SW 1271 (cell line): ENCODE measurements around the gene PCDHGA8.
"Not testable (repeated sequence)": the region's sequence is repeated elsewhere in the genome, so short reads cannot be mapped to it uniquely, and the experiment has no call there.

Experiments used
- DNase-seq, 2 experiments: peaks; one replicate each; lab custom pipeline; 2025; lab: John Stamatoyannopoulos, UW

Gene PCDHGA8

DNA sequence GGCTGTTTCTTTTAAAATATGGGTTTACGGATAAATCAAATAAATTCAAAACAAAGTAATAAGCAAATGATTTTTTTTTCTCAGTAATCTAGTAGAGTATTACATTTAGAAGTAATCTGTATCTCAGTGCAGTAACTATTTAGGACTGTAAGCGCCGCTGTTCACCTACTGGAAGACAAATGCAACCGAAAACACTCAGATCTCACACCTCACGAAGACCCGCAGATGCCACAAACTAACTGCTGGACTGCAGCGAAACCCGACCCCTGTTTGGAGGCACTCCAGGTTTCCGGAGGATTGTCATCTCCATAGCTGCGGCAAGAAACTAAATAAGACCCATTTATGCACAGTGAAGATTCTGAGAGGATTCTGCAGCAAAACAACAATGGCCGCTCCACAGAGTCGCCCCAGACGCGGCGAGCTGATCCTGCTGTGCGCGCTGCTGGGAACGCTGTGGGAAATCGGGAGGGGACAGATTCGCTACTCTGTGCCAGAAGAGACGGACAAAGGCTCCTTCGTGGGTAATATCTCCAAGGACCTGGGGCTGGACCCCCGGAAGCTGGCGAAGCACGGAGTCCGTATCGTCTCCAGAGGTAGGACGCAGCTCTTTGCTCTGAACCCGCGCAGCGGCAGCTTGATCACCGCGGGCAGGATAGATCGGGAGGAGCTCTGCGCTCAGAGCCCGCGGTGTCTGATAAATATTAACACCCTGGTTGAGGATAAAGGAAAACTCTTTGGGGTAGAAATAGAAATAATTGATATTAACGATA, at the start of gene PCDHGA8:
Gene PCDHGA8 (plus strand): TSS at position 205 of the 770 bp plus-strand sequence. CDS start 181 bp downstream, at position 386.
- peak in 1 of 2 experiments; percentile 52 for DNase-seq

DNA sequence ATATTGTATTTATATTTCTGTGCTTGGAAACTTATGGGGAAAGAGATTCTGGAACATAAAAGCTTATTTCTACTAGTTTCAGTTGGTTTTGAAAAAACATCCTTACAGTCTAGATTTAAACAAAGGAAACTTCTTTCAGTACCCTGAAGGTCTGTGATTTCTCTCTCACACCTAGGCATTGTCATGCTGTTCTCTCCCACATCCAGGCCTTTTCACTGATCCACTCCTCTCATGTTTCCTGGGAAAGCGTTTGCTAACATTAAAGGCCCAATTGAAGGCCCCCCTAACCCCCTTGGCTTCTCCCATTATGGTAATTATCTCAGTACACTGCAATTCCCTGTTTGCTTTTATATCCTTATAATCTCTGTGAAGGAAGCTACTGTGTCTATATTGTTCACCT, 49.7 kb upstream of the PCDHGA8 start:
- DNase-seq: no peak

DNA sequence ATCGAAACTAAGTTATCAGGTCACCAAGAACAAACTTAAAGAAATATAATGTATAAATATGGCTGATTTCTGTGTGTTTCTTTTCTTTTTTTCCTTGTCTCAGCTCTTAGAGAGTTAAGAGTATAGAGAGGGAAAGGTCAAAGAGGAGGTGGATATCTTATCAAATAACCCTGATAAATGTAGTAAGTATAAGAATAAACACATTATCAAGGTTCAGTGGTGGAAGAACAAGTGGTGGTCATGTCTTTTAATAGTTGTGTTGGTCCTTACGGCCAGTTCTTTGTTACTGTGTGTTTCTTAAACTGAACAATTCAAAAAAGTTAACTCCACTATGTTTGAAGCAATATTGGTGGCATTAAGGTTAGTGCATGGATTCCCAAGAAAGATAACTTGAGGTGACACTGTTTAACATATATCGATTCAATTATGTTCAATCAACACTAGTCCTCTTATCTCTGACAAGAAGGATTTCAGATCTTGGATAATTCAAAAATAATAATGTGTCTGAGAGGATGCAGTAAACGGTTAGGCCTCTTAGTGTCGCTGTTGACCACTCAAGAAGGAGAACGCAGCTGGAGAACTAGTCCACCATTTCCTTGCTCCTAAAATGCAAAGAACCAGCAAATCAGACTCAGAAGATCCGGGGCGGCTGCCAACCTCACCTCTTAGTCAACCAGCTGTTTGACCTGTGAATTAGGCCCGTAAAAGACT, 49.0 kb upstream of the PCDHGA8 start, which contains the start of gene PCDHGA3:
Gene PCDHGA3 (plus strand): TSS at position 588 of the 711 bp plus-strand sequence. CDS start 205 bp downstream, outside the sequence.
- DNase-seq: no peak

DNA sequence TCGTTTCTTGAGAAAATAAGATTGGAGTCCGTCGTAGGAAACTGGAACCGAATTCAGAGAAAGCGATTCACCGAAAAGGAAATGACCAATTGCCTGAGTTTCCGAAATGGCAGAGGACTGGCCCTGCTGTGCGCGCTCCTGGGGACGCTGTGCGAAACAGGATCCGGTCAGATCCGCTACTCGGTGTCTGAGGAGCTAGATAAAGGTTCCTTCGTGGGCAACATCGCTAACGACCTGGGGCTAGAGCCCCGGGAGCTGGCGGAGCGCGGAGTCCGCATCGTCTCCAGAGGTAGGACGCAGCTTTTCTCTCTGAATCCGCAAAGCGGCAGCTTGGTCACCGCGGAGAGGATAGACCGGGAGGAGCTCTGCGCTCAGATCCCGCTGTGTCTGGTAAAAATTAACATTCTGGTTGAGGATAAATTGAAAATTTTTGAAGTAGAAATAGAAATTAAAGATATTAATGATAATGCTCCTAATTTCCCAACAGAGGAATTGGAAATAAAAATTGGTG, 48.4 kb upstream of the PCDHGA8 start:
- no peak for DNase-seq

DNA sequence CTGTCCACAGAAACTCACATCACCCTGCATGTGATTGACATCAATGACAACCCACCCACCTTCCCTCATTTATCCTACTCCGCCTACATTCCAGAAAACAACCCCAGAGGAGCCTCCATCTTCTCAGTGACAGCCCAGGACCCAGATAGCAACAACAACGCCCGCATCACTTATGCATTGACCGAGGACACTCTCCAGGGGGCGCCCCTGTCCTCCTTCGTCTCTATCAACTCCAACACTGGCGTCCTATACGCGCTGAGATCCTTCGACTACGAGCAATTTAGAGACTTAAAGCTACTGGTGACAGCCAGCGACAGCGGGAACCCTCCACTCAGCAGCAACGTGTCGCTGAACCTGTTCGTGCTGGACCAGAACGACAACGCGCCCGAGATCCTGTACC, 47.1 kb upstream of the PCDHGA8 start:
- no peak for DNase-seq

DNA sequence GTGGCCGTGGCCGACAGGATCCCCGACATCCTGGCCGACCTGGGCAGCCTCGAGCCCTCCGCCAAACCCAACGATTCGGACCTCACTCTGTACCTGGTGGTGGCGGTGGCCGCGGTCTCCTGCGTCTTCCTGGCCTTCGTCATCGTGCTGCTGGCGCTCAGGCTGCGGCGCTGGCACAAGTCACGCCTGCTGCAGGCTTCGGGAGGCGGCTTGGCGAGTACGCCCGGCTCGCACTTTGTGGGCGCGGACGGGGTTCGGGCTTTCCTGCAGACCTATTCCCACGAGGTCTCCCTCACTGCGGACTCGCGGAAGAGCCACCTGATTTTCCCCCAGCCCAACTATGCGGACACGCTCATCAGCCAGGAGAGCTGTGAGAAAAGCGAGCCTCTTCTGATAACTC, 46.4 kb upstream of the PCDHGA8 start:
- not testable (repeated sequence) for DNase-seq

DNA sequence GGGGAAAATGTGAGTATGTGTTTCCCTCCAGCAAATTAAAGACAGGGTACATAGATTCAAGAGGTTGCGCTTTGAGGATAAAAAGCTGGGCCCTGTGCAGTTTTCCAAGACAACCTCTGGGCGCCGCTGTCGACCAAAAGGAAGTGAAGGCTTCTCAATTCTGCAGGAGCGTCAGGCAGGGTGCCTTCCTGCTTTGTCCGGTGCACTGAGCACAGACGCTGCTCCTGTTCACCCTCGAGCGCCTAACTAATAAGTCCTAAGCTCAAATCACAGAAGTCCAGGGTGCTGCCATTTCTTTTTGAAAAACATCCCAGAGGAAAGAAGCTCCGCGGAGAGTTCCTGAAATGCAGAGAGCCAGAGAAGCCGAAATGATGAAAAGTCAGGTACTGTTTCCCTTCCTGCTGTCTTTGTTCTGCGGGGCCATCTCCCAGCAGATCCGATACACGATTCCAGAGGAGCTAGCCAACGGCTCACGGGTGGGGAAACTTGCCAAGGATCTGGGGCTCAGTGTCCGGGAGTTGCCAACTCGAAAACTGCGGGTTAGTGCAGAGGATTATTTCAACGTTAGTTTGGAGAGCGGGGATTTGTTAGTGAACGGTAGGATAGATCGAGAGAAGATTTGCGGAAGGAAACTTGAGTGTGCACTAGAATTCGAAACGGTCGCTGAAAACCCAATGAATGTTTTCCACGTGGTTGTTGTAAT, 42.4 kb upstream of the PCDHGA8 start, which contains the start of gene PCDHGB1:
Gene PCDHGB1 (plus strand): TSS at position 183 of the 703 bp plus-strand sequence. CDS start 162 bp downstream, at position 345.
- DNase-seq: no peak

DNA sequence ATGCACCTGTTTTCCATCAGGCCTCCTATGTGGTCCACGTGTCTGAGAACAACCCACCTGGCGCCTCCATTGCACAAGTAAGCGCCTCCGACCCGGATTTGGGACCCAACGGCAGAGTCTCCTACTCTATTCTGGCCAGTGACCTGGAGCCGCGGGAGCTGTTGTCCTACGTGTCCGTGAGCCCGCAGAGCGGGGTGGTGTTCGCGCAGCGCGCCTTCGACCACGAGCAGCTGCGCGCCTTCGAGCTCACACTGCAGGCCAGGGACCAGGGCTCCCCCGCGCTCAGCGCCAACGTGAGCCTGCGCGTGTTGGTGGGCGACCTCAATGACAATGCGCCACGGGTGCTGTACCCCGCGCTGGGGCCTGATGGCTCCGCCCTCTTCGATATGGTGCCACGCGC, 40.8 kb upstream of the PCDHGA8 start:
- no peak for DNase-seq

DNA sequence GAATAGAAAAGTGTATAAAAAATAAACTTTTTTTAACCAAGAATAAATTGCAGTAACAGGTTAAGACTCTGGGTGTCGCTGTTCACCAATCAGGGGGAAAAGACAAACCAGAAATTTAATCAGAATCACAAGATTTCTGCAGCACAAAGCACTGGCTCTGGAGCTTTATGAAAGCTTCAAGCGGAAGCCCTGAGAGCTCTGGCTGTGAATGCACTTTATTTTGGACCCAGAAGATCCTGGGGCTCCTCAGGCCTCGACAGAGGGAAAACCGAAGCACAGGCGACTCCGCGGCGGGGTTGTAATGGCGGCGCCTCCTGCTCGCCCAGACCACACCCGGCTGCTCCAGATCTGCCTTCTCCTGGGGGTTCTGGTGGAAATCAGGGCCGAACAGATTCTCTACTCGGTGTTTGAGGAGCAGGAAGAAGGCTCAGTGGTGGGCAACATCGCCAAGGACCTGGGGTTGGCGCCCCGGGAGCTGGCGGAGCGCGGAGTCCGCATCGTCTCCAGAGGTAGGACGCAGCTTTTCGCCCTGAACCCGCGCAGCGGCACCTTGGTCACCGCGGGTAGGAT, 37.4 kb upstream of the PCDHGA8 start, which contains the start of gene PCDHGA4:
Gene PCDHGA4 (plus strand): TSS at position 122 of the 570 bp plus-strand sequence. CDS start 87 bp downstream, at position 209.
- DNase-seq: peak in 1 of 2 experiments; percentile 13

DNA sequence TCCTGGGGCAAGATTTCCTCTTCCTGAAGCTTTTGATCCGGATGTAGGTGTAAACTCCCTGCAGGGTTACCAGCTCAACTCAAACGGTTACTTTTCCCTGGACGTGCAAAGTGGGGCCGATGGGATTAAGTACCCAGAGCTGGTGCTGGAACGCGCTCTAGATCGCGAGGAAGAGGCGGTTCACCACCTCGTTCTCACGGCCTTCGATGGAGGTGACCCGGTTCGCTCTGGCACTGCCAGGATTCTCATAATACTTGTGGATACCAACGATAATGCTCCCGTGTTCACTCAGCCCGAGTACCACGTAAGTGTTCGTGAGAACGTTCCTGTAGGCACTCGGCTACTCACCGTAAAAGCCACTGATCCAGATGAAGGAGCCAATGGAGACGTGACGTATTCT, 36.8 kb upstream of the PCDHGA8 start:
- DNase-seq: no peak

DNA sequence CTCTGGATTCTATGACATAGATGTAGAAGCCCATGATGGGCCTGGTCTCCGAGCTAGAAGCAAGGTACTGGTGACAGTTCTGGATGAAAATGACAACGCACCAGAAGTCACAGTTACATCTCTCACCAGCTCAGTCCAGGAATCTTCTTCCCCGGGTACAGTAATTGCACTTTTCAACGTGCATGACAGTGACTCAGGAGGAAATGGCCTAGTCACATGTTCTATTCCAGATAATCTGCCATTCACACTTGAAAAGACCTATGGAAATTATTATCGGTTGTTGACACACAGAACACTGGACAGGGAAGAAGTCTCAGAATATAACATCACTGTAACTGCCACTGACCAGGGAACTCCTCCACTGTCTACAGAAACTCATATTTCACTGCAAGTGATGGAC, 36.3 kb upstream of the PCDHGA8 start:
- no peak for DNase-seq

DNA sequence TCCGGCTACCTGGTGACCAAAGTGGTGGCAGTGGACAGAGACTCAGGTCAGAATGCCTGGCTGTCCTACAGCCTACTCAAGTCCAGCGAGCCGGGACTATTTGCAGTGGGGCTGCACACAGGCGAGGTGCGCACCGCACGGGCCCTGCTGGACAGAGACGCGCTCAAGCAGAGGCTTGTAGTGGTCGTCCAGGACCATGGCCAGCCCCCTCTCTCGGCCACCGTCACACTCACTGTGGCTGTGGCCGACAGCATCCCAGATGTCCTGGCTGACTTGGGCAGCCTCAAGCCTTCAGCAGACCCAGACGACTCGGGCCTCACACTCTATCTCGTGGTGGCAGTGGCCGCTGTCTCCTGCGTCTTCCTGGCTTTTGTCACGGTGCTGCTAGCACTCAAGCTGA, 35.5 kb upstream of the PCDHGA8 start:
- no peak for DNase-seq

DNA sequence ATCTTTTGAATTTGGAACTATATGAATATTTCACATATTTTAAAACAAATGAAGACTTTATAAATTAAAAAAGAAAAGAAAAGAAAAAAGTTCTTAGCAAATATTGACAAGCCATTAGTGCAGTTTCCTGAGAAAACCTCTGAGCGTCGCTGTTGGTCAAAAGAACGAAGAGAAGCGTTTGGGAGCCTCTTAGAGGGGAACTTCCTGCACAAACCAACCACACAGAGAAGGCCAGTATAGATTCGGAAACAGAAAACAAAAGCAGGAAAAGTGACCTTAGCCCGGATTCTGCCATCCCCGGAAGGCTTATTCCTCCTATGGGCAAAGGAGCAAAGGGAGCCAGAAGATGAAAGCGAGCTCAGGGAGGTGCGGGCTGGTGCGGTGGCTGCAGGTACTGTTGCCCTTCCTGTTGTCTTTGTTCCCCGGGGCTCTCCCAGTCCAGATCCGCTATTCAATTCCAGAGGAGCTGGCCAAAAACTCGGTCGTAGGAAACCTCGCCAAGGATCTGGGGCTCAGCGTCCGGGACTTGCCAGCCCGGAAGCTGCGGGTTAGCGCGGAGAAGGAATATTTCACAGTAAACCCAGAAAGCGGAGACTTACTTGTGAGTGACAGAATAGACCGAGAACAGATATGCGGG, 32.5 kb upstream of the PCDHGA8 start, which contains the start of gene PCDHGB2:
Gene PCDHGB2 (plus strand): TSS at position 205 of the 637 bp plus-strand sequence. CDS start 142 bp downstream, at position 347.
- DNase-seq: peak in 1 of 2 experiments; percentile 35

DNA sequence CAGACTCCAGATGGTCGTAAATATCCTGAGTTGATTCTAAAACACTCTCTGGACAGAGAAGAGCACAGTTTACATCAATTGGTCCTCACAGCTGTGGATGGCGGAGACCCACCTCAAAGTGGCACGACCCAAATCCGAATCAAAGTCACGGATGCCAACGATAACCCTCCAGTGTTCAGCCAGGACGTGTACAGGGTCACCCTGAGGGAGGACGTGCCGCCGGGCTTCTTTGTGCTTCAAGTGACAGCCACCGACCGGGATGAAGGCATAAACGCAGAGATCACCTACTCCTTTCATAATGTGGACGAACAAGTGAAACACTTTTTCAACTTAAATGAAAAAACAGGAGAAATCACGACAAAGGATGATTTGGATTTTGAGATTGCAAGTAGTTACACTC, 31.7 kb upstream of the PCDHGA8 start:
- DNase-seq: no peak

DNA sequence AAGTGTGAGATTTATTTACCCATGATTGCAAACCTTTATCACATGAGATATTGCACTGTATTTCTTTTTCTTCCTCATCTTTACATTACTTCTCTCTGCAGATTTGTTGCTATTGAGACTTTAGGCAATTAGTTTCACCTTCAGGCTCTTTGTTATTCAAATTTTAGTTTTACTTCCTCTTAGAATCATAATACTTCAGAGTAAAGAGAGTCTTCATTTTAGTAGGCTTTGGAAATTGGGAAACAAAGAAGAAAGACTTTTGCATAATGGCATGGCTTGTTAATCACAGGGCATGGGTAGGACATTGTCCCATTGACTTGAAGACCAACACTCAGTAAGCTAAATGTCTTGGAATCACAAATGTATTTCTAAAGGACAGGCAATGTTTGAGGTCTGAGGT, 29.7 kb upstream of the PCDHGA8 start:
- no peak for DNase-seq

DNA sequence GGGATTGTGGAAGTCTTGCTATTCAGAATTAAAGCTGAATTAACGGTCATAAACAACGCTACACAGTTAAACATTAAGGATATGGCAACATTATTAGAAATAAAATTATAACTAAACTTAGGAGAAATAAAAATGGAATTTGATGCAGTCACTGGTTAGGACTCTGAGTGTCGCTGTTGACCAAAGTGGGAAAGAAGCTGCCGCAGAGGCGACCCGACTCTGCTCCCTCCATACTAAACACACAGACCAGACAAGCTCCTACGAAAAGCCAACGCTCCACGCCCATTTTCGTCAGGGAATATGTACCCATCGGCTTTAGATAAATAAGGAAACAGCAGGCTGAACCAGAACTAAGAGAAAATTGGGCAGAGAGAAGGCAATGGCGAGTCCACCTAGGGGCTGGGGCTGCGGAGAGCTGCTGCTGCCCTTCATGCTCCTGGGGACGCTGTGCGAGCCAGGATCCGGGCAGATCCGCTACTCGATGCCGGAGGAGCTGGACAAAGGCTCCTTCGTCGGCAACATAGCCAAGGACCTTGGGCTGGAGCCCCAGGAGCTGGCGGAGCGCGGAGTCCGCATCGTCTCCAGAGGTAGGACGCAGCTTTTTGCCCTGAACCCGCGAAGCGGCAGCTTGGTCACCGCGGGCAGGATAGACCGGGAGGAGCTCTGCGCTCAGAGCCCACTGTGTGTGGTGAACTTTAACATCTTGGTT, 28.3 kb upstream of the PCDHGA8 start, which contains the start of gene PCDHGA5:
Gene PCDHGA5 (plus strand): TSS at position 211 of the 709 bp plus-strand sequence. CDS start 169 bp downstream, at position 380.
- no peak for DNase-seq

DNA sequence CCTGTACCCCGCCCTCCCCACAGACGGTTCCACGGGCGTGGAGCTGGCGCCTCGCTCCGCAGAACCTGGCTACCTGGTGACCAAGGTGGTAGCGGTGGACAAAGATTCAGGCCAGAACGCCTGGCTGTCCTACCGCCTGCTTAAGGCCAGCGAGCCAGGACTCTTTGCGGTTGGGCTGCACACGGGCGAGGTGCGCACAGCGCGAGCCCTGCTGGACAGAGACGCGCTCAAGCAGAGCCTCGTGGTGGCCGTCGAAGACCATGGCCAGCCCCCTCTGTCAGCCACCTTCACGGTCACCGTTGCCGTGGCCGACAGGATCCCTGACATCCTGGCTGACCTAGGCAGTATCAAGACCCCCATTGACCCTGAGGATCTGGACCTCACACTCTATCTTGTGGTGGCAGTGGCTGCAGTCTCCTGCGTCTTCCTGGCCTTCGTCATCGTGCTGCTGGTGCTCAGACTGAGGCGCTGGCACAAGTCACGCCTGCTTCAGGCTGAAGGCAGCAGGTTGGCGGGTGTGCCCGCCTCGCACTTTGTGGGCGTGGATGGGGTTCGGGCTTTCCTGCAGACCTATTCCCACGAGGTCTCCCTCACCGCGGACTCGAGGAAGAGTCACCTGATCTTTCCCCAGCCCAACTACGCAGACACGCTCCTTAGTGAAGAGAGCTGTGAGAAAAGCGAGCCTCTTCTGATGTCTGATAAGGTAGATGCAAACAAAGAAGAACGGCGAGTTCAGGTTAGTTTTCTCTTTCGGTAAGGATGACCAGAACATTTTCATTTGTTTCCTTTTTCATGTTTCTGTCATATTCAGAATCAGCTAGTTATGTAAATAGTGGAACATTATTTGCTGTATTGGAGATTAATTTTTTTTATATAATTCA, 26.2 kb upstream of the PCDHGA8 start:
- no peak for DNase-seq

DNA sequence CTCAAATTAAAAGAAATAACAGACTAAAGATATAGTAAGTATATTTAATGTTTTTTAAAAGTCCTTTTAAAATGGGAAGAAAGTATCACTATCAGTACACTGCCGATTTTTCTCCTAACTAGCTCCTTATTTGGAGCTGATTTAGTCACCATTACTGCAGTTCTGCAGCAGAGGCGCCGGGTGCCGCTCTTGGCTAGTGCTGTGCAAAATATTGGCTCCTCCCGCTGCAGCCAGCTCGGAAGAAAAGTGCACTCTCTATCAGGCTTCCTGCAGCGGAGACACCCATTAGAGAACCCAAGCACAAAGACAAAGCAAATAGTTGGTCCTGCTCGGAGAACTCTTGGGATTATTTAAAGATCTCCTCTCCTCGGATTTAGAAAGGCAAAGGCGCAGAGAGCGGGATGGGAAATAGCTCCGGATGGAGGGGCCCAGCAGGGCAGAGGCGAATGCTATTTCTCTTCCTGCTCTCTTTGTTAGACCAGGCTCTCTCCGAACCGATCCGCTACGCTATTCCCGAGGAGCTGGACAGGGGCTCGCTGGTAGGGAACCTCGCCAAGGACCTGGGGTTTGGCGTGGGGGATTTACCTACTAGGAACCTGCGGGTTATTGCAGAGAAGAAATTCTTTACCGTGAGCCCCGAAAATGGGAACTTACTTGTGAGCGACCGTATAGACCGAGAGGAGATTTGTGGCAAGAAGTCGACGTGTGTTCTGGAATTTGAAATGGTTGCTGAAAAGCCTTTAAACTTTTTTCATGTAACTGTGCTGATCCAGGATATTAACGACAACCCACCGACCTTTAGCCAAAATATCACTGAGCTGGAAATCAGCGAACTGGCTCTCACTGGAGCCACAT, 22.2 kb upstream of the PCDHGA8 start, which contains the start of gene PCDHGB3:
Gene PCDHGB3 (plus strand): TSS at position 249 of the 855 bp plus-strand sequence. CDS start 153 bp downstream, at position 402.
- no peak for DNase-seq
